ENCODE data around the gene NCAPH2.

GRCh38 chr22:50518606-50519005, 10.6 kb downstream of the NCAPH2 start:
- no peak for TF ChIP-seq POLR2A (IDR thresholded peaks at IDR 0.05)
- TF ChIP-seq CTCF (IDR thresholded peaks at IDR 0.05), result no peak
